Lower leg skin (tissue), 3 donors: ENCODE measurements around the gene SLC10A7.

Experiments used
- POLR2A ChIP-seq, 2 donors: fragments of 450-650 bp; IDR thresholded peaks; one replicate each; pipeline ENCODE4 v1.6.1; 2016 to 2017; ENCODE audit warnings: antibody characterized with exemption in 2 of 2, mild to moderate bottlenecking in 1 of 2, moderate library complexity in 1 of 2
- TF ChIP-seq, protein P1 (sequence below), 3 donors: fragments of 450-650 bp; IDR thresholded peaks; one replicate each; pipeline ENCODE4 v1.5.1; 2016; ENCODE audit warnings: antibody characterized with exemption in 3 of 3, mild to moderate bottlenecking in 3 of 3, moderate library complexity in 2 of 3

DNA sequence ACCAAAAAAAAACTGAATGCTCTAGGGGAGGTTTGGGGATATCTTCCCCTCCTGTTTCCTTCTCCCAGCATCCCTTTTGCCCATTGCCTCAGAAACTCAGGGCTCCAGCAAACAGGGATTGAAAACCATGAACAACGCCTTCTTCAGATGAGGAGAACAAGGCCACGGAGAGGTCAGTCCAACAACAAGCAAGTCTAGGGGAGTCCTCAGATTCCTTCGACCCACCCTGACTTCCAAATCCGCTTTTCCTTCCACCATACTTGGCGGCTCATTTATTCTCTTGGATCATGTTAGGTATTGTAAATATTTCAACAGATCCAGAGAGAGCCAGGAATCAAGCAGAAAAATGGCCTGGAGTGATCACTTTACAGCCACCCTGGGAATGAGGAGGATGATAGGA, 285.5 kb downstream of the SLC10A7 start:
- TF ChIP-seq, protein P1, sequence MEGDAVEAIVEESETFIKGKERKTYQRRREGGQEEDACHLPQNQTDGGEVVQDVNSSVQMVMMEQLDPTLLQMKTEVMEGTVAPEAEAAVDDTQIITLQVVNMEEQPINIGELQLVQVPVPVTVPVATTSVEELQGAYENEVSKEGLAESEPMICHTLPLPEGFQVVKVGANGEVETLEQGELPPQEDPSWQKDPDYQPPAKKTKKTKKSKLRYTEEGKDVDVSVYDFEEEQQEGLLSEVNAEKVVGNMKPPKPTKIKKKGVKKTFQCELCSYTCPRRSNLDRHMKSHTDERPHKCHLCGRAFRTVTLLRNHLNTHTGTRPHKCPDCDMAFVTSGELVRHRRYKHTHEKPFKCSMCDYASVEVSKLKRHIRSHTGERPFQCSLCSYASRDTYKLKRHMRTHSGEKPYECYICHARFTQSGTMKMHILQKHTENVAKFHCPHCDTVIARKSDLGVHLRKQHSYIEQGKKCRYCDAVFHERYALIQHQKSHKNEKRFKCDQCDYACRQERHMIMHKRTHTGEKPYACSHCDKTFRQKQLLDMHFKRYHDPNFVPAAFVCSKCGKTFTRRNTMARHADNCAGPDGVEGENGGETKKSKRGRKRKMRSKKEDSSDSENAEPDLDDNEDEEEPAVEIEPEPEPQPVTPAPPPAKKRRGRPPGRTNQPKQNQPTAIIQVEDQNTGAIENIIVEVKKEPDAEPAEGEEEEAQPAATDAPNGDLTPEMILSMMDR (IDR thresholded peaks at IDR 0.05) = no peak
- TF ChIP-seq POLR2A (IDR thresholded peaks at IDR 0.05) = no peak
